HEK293 (cell line): ENCODE measurements around the gene PMAIP1.

Source experiments
- CTCF ChIA-PET: fragments of 350-600 bp; formaldehyde crosslinking; extraction: SDS; loops from one replicate; lab custom pipeline; 2021; ENCODE audit warnings: antibody characterized with exemption; lab: Yijun Ruan, JAX
- POLR2A ChIA-PET: fragments of 300-600 bp; formaldehyde crosslinking; extraction: SDS; loops from one replicate; lab custom pipeline; 2020; ENCODE audit warnings: antibody characterized with exemption, inconsistent platforms; lab: Yijun Ruan, JAX
- H3K27ac ChIP-seq: fragments of 200-500 bp; sonication (Bioruptor generic); 2 replicates; pipeline ENCODE4 v1.5.1; 2014; ENCODE audit warnings: low read depth, low read length, control low read depth, inconsistent platforms; ENCODE audit errors: extremely low read depth
- H3K36me3 ChIP-seq, 2 experiments: fragments of 200-500 bp in 1 of 2; sonication (Bioruptor generic) in 1 of 2; 1 replicate in 1 of 2; 2 replicates in 1 of 2; pipeline ENCODE4 v1.5.1; 2014 to 2017; ENCODE audit warnings: inconsistent platforms in 2 of 2, low read length in 2 of 2; ENCODE audit not compliant: control insufficient read depth in 2 of 2, insufficient read depth in 1 of 2
- H3K4me1 ChIP-seq: fragments of 200-500 bp; sonication (Bioruptor generic); 2 replicates; pipeline ENCODE4 v1.5.1; 2014; ENCODE audit warnings: mild to moderate bottlenecking, low read length, inconsistent platforms; ENCODE audit not compliant: control insufficient read depth, insufficient read depth
- H3K4me3 ChIP-seq: 2 replicates; pipeline ENCODE4 v1.5.1; 2011; ENCODE audit warnings: low read depth, mild to moderate bottlenecking, control low read depth, low read length, moderate library complexity
- H3K9me3 ChIP-seq: fragments of 200-500 bp; sonication (Bioruptor generic); 2 replicates; pipeline ENCODE4 v1.5.1; 2014; ENCODE audit warnings: low read depth, low read length, inconsistent platforms; ENCODE audit not compliant: control insufficient read depth, insufficient read depth
- AEBP2 ChIP-seq: fragments of 450-650 bp; formaldehyde crosslinking; IDR thresholded peaks from 2 replicates; pipeline ENCODE4 v1.5.1; 2016; ENCODE audit warnings: missing biosample characterization, missing genetic modification characterization, borderline replicate concordance
- ATF2 ChIP-seq: fragments of 450-650 bp; formaldehyde crosslinking; IDR thresholded peaks from 2 replicates; pipeline ENCODE4 v1.5.1; 2016; ENCODE audit warnings: missing biosample characterization, missing genetic modification characterization, low read depth
- SP7 ChIP-seq: fragments of 450-650 bp; formaldehyde crosslinking; IDR thresholded peaks from 2 replicates; pipeline ENCODE4 v1.5.1; 2016; ENCODE audit warnings: missing biosample characterization, missing genetic modification characterization
- ZBTB48 ChIP-seq: fragments of 450-650 bp; formaldehyde crosslinking; IDR thresholded peaks from 2 replicates; pipeline ENCODE4 v1.5.1; 2016; ENCODE audit warnings: missing biosample characterization, missing genetic modification characterization
- ZBTB8A ChIP-seq: fragments of 450-650 bp; formaldehyde crosslinking; IDR thresholded peaks from 2 replicates; pipeline ENCODE4 v1.5.1; 2016; ENCODE audit warnings: missing biosample characterization, missing genetic modification characterization
- ZNF148 ChIP-seq: fragments of 450-650 bp; formaldehyde crosslinking; IDR thresholded peaks from 2 replicates; pipeline ENCODE4 v1.5.0; 2017; ENCODE audit warnings: missing biosample characterization, missing genetic modification characterization, borderline replicate concordance
- ZNF175 ChIP-seq: fragments of 450-650 bp; formaldehyde crosslinking; IDR thresholded peaks from 2 replicates; pipeline ENCODE4 v1.5.1; 2016; ENCODE audit warnings: missing biosample characterization, missing genetic modification characterization
- ZNF239 ChIP-seq: fragments of 450-650 bp; formaldehyde crosslinking; IDR thresholded peaks from 2 replicates; pipeline ENCODE4 v1.5.1; 2016; ENCODE audit warnings: missing biosample characterization, missing genetic modification characterization
- ZNF280C ChIP-seq: fragments of 450-650 bp; formaldehyde crosslinking; IDR thresholded peaks from 2 replicates; pipeline ENCODE4 v1.5.1; 2016; ENCODE audit warnings: missing biosample characterization, missing genetic modification characterization
- ZNF302 ChIP-seq: fragments of 450-650 bp; formaldehyde crosslinking; IDR thresholded peaks from 2 replicates; pipeline ENCODE4 v1.5.1; 2016; ENCODE audit warnings: missing biosample characterization, missing genetic modification characterization, low read depth
- ZNF394 ChIP-seq: fragments of 450-650 bp; formaldehyde crosslinking; IDR thresholded peaks from 2 replicates; pipeline ENCODE4 v1.5.1; 2016; ENCODE audit warnings: missing biosample characterization, missing genetic modification characterization, mild to moderate bottlenecking, moderate library complexity, borderline replicate concordance
- ZNF677 ChIP-seq: fragments of 450-650 bp; IDR thresholded peaks from 2 replicates; pipeline ENCODE4 v1.5.0; 2018; ENCODE audit warnings: missing biosample characterization, mild to moderate bottlenecking, missing genetic modification characterization, moderate library complexity
- ZSCAN16 ChIP-seq: fragments of 450-650 bp; formaldehyde crosslinking; IDR thresholded peaks from 2 replicates; pipeline ENCODE4 v1.5.1; 2016; ENCODE audit warnings: missing biosample characterization, missing genetic modification characterization
- ZSCAN30 ChIP-seq: fragments of 450-650 bp; IDR thresholded peaks from 2 replicates; pipeline ENCODE4 v1.5.1; 2018; ENCODE audit warnings: missing biosample characterization, mild to moderate bottlenecking, missing genetic modification characterization, moderate library complexity
- TF ChIP-seq, protein P1 (sequence below): fragments of 450-650 bp; formaldehyde crosslinking; IDR thresholded peaks from 2 replicates; pipeline ENCODE4 v1.5.1; 2016; ENCODE audit warnings: missing biosample characterization, missing genetic modification characterization

PMAIP1 gene

DNA sequence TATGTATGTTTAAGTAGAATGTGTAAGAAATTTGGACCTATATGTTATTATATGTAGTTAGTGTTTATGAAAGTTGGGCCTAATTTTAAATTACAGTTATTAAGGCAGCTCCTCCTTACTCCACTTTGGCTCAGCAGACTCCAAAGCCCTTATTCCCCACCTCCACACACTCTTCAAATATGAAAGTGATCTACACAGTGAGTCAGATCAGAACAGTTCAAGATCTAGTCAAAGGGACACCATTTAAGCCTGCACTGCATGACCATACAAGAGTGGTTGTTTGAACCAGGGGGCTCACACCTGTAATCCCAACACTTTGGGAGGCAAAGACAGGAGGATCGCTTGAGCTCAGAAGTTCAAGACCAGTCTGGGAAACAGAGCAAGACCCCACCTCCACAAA is 21.2 kb upstream of the PMAIP1 start:
- ChIA-PET POLR2A (interaction anchor here (10.3 kb wide), 1 partner anchor 22 kb away, joined by 90 read pairs; the partner anchor contains the start of gene PMAIP1), CTCF (interaction anchor here (1.1 kb wide), 1 partner anchor 38 kb away, joined by 6 read pairs; no protein-coding TSS in a partner anchor)
- Histone ChIP-seq H3K27ac (no peak overlapping the region), H3K9me3 (no peaks in the 10 kb centered on the region), H3K4me1 (peaks cover 22% of the 10 kb centered on the region), H3K4me3 (no peak overlapping the region), H3K36me3 (no peaks in the 10 kb centered on the region)
- no peak for TF ChIP-seq ZNF239 (tag by site-specific recombination)
- TF ChIP-seq ZBTB8A (tag by site-specific recombination) = no peak
- TF ChIP-seq ZNF302 (tag by site-specific recombination) = no peak
- TF ChIP-seq ZSCAN30 (tag by site-specific recombination) = no peak
- no peak for TF ChIP-seq ZSCAN16
- TF ChIP-seq ATF2 (tag by site-specific recombination) = no peak
- TF ChIP-seq ZNF175 = no peak
- TF ChIP-seq ZNF394 = no peak
- TF ChIP-seq ZNF677 = no peak
- TF ChIP-seq, protein P1, sequence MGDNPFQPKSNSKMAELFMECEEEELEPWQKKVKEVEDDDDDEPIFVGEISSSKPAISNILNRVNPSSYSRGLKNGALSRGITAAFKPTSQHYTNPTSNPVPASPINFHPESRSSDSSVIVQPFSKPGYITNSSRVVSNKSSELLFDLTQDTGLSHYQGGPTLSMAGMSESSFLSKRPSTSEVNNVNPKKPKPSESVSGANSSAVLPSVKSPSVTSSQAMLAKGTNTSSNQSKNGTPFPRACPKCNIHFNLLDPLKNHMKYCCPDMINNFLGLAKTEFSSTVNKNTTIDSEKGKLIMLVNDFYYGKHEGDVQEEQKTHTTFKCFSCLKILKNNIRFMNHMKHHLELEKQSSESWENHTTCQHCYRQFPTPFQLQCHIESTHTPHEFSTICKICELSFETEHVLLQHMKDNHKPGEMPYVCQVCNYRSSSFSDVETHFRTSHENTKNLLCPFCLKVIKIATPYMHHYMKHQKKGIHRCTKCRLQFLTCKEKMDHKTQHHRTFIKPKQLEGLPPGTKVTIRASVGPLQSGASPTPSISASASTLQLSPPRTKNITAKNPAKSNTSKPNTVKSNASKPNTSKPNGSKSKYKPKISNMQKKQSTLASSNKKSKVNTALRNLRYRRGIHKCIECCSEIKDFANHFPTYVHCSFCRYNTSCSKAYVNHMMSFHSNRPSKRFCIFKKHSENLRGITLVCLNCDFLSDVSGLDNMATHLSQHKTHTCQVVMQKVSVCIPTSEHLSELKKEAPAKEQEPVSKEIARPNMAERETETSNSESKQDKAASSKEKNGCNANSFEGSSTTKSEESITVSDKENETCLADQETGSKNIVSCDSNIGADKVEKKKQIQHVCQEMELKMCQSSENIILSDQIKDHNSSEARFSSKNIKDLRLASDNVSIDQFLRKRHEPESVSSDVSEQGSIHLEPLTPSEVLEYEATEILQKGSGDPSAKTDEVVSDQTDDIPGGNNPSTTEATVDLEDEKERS (tag by site-specific recombination) = no peak
- no peak for TF ChIP-seq AEBP2 (tag by site-specific recombination)
- TF ChIP-seq ZNF280C (tag by site-specific recombination) = no peak
- TF ChIP-seq ZBTB48 (tag by site-specific recombination) = no peak
- no peak for TF ChIP-seq SP7 (tag by site-specific recombination)
- TF ChIP-seq ZNF148 (tag by site-specific recombination) = no peak
